HPDE6-E6E7 (cell line): ENCODE data around the gene SLCO3A1.

Experiments
- DNase-seq: peaks from one replicate; pipeline ENCODE4 v3.0.0; 2011; ENCODE audit warnings: missing footprints; ENCODE audit errors: extremely low spot score

SLCO3A1 gene

DNA sequence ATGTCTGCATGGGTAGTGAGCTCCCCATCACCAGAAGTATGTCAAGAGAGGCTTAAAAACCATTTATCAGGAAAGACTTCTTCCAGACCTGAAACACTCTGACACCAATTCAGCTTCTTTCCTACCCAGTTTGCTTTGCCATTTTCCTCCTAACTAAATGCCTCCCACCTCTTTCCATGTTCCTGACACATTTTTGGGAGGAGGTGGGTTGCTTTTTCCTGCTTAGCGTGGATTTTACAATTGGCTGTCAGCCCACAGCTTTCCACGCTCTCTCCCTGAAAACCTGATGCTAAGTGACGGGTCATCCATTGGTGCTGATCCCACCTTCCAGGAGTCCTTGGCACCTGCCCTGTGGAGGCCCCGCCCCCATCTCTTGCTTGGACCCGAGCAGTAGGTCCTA is 275.3 kb downstream of the SLCO3A1 start:
- no peak for DNase-seq

- no peak for DNase-seq
Observed at GRCh38 chr15:92130244-92130643, 276.7 kb downstream of the SLCO3A1 start.

GRCh38 chr15:92130906-92131305 is 277.4 kb downstream of the SLCO3A1 start:
- no peak for DNase-seq

DNA sequence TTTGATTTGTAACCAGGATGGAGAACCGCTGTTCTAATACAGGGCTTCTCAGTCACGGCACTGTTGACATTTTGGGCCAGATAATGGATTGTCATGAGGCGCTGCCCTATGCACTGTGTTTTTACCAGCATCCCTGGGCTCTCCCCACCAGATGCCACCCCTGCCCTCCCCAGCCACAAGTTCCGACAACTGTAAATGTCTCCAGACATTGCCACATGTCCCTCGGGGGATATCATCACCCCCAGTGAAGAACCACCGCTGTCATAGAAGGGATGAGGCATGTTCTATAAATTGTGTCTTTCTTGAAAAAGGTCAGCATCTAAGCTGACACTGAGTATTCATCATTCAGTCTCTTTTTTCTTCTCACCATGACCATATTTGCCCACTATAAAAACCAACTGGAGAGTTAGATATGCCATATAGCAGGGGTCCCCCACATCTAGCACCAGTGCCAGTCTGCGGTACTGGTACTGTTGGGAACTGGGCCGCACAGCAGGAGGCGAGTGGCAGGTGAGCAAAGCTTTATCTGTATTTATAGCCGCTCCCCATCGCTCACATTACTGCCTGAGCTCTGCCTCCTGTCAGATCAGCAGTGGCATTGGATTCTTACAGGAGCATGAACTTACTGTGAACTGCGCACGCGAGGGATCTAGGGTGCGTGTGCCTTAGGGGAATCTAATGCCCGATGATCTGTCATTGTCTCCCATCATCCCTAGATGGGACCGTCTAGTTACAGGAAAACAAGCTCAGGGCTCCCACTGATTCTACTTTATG is 279.7 kb downstream of the SLCO3A1 start:
- no peak for DNase-seq

DNA sequence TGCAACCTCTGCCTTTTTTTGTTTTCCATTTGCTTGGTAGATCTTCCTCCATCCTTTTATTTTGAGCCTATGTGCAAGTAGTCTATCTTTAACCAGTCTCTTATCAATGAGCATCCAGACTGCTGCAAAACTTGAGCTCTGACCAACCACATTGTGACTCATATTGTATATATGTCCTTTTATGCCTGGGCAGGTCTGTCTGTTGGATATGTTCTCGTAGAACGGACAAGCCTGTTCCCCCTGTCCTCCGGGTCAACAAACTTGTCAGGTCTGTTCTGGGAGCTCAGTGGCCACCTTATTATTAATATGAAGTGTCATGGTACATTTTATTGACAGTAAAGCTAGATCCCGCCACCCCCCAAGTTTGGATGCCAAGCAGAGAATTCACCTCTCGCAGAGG is 287.3 kb downstream of the SLCO3A1 start:
- DNase-seq: peak; percentile 56

DNA sequence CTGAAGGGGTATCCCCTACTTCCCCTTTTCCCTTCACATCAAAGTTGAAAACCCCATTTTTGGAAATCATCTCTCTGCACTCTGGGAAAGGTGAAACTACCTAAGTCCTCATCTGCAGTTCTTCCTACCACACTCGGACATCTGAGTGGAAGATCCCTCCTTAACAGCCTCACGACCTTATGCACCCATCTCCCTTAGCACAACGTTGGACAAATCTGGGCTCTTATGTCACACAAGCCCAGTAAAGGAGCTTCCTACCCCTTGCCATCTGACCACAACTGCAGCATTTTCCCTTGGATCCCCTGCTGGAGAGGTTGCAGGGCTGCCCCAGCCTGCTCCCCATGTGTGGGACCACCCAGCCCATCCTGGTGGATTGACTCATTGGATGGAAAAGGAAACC is 288.1 kb downstream of the SLCO3A1 start:
- no peak for DNase-seq

- DNase-seq: no peak
Observed at GRCh38 chr15:92142242-92143232, 289.0 kb downstream of the SLCO3A1 start.

GRCh38 chr15:92143765-92144164 is 290.3 kb downstream of the SLCO3A1 start:
- DNase-seq: no peak

DNA sequence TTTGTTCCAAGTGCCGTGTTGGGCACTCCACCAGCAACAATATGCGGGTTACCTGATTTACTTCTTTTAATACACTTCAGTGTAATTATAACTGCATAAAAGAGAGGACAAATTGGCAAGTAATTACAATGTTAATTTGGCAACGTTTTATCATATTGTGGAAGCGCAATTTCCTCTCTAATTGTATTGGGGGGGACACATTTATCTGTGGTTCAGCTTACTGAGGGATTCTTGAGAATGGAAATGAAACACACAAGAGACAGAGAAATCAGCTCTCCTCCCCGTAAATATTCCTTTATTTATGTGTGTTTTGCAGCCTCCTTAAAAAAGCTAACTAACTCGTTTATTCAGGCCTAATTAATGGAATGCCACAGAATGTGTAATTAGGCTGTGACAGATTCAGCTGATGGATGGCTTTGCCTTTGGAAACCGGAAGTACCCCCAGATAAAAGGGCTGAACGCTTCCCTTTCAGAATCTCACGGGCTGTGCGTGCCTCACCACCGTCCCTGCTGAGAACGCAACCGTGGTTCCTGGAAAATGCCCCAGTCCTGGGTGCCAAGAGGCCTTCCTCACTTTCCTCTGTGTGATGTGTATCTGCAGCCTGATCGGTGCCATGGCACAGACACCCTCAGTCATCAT is 293.1 kb downstream of the SLCO3A1 start:
- DNase-seq: no peak

- DNase-seq: no peak
Observed at GRCh38 chr15:92149029-92149428, 295.5 kb downstream of the SLCO3A1 start.

- DNase-seq: no peak
Observed at GRCh38 chr15:92149465-92149864, 296.0 kb downstream of the SLCO3A1 start.

- DNase-seq: no peak
Observed at GRCh38 chr15:92151168-92151567, 297.7 kb downstream of the SLCO3A1 start.

DNA sequence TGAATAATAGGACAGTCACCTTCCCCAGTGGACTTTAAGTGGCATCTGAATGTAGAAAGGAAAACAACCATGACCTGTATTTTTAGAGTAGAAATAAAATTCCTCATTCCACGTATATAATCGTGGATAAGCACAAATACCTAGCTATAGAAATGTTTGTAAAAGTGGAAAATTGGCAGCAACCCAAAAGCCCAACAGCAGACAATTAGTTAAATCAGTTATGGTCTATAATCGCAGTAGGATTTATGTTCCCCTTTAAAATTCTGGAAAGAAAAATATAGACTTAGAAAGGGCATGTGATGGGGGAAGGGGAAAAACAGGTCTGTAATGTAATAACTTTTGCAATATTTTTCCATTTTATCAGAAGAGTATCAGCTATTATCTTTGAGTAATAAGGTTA is 298.2 kb downstream of the SLCO3A1 start:
- no peak for DNase-seq

DNA sequence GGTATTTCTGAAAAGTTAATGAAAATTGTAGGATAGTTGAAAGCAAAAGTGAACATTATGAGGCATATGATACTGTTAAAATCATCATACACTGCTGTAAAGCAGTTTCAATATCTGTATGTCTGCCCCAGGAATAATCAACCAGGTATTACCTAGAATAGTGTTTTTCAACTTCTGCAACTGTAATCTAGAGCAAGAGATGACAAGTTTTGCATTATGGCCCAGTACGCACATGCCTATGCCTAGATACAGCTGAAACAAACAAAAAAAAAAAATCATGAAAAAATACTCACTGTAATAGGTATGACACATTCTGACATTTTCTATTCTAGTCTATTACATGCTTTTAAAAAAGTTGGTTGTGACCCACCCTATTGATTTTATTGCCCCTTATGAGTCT is 299.5 kb downstream of the SLCO3A1 start:
- no peak for DNase-seq

GRCh38 chr15:92153620-92154019 is 300.1 kb downstream of the SLCO3A1 start:
- DNase-seq: no peak

GRCh38 chr15:92155934-92156333 is 302.4 kb downstream of the SLCO3A1 start:
- no peak for DNase-seq

DNA sequence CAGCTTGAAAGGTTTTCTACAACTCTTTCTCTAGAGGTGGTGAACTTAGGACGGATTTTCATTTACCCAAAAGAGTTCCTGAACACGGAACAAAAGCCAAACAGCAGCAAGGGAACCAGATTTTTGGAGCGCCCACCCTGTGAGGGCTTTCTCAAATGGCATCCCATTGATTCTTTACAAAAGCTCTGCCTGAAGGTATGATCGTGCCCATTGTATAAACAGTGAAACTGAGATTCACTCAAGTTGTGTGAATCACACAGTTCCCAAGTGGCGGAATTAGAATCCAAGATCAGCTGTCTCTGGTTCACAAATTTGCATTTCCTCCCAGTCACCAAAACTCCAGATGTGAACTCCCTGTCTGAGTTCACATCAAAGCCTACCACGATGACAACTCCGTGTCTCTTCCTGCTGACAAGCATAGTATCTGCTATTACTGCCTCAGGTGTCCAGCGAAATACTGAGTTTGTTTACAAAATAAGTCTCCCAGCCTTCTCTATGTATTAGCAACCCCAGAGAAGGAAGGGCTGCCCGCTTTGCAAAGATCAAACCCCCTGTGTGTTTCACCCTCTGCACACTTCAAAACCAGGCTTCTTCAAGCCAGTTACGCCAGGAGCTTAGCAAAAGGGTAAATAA is 304.3 kb downstream of the SLCO3A1 start:
- DNase-seq: no peak

DNA sequence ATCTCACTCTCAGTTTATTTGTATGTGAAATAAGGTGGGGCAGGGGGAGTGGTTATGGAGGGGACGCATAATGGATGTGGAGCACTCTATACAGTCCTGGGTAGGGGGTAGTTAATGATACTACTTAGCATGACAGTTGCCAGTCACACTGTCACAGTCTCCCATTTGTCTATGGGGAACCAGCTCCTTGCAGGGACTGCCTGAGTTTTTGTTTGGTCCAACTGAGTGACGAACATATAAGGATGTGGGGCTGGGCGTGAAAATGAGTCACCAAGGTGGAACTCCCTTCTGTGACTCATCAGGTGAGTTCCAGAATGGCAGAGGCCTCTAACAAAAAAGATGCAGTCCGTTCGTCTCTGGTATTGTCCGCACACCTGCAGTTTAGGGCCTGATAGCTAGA is 304.9 kb downstream of the SLCO3A1 start:
- peak; percentile 80 for DNase-seq

- DNase-seq: no peak
Observed at GRCh38 chr15:92159481-92159880, 306.0 kb downstream of the SLCO3A1 start.

DNA sequence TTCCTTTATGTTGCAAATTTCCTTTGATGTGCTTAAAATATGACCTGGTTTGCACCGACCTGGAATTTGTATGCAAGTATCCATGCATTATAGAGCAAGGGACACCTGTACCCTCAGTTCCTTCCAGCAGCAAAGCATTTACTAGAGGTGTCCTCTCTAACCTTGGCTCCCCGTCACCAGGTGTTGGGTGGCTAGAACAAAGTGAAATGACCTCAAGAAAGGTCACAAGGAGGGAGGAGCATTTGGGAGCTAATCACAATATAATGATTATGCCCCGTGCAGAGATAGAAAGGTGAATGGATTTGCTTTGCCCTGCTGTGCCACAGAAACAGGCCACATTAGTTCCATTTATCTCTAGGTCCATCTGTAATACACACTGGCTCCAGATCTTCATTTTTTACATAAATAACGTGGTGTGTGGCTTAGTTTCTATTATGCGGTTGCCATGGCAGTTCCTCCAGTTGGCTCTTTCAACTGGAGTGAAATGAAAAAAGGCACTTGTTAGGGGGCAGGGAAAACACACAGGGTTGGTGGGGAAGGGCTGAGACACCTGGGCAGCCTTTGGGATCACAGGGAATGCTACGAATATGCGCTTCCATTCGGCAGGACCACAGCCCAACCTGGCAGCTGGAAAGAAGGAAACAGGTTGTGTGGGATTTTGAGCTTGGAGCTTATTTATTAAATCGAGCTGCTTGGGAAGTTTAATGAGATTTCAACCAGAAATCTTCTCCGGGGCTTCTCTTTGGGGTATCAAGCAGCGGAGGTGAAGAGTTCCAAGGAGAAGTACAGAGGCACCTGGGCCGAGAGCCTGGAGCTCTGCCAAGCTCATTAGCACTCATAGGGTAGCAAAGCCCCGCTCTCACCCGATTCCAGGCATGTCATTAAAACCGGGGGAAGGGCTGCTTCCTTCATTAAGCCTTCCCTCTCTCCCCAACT is 306.7 kb downstream of the SLCO3A1 start:
- DNase-seq: no peak
